Mesenchymal stem cell (in vitro differentiated cells and primary cell): ENCODE measurements around the gene NCR2.

Experiments used
- DNase-seq: peaks from one replicate; pipeline ENCODE4 v3.0.0-alpha.2; 2013
- H2AFZ ChIP-seq: one replicate; pipeline ENCODE4 v1.6.1; 2013; ENCODE audit warnings: low read depth, mild to moderate bottlenecking, control low read depth, inconsistent platforms, low read length, moderate library complexity
- H2AK5ac ChIP-seq: 2 replicates; pipeline ENCODE4 v1.6.1; 2013; ENCODE audit warnings: low read length, moderate library complexity, mild to moderate bottlenecking, inconsistent platforms; ENCODE audit not compliant: severe bottlenecking
- H2BK120ac ChIP-seq: one replicate; pipeline ENCODE4 v1.6.1; 2013; ENCODE audit warnings: low read depth, mild to moderate bottlenecking, inconsistent platforms, low read length, moderate library complexity
- H2BK12ac ChIP-seq, 2 experiments: one replicate each; pipeline ENCODE4 v1.6.1; 2013; ENCODE audit warnings: inconsistent platforms in 2 of 2, low read length in 2 of 2, mild to moderate bottlenecking in 2 of 2, moderate library complexity in 2 of 2, control low read depth in 1 of 2
- H2BK15ac ChIP-seq: one replicate; pipeline ENCODE4 v1.6.1; 2013; ENCODE audit warnings: mild to moderate bottlenecking, low read depth, inconsistent platforms; ENCODE audit not compliant: poor library complexity, severe bottlenecking
- H2BK5ac ChIP-seq: 2 replicates; pipeline ENCODE4 v1.6.1; 2013; ENCODE audit warnings: low read depth, mild to moderate bottlenecking, low read length, control low read depth, inconsistent platforms; ENCODE audit not compliant: poor library complexity, severe bottlenecking
- H3K14ac ChIP-seq, 2 experiments: one replicate each; pipeline ENCODE4 v1.6.1; 2013; ENCODE audit warnings: inconsistent platforms in 2 of 2, low read length in 2 of 2, control low read depth in 1 of 2, mild to moderate bottlenecking in 1 of 2, moderate library complexity in 1 of 2
- H3K18ac ChIP-seq, 2 experiments: one replicate each; pipeline ENCODE4 v1.6.1; 2013; ENCODE audit warnings: inconsistent platforms in 2 of 2, low read length in 2 of 2, control low read depth in 1 of 2, low read depth in 1 of 2, mild to moderate bottlenecking in 1 of 2
- H3K23ac ChIP-seq, 2 experiments: one replicate each; pipeline ENCODE4 v1.6.1; 2013; ENCODE audit warnings: inconsistent platforms in 2 of 2, low read length in 2 of 2, mild to moderate bottlenecking in 2 of 2, moderate library complexity in 2 of 2, control low read depth in 1 of 2
- H3K27ac ChIP-seq: 2 replicates; pipeline ENCODE4 v1.5.1; 2013; ENCODE audit warnings: mild to moderate bottlenecking, moderate library complexity, low read length, control low read depth, inconsistent platforms; ENCODE audit not compliant: poor library complexity, severe bottlenecking
- H3K27me3 ChIP-seq, 2 experiments: 2 replicates each; pipeline versions ENCODE4 v1.6.1 to v1.7.0; 2013; ENCODE audit warnings: low read length in 2 of 2, mild to moderate bottlenecking in 2 of 2, moderate library complexity in 2 of 2, control low read depth in 1 of 2, inconsistent platforms in 1 of 2; ENCODE audit not compliant: control insufficient read depth in 1 of 2, insufficient read depth in 1 of 2
- H3K36me3 ChIP-seq, 2 experiments: 2 replicates each; pipeline versions ENCODE4 v1.6.1 to v1.7.0; 2013; ENCODE audit warnings: low read length in 2 of 2, control low read depth in 1 of 2, inconsistent platforms in 1 of 2, low read depth in 1 of 2, mild to moderate bottlenecking in 1 of 2; ENCODE audit not compliant: insufficient read depth in 2 of 2, control insufficient read depth in 1 of 2
- H3K4ac ChIP-seq, 2 experiments: one replicate each; pipeline ENCODE4 v1.6.1; 2013; ENCODE audit warnings: inconsistent platforms in 2 of 2, low read length in 2 of 2, mild to moderate bottlenecking in 2 of 2, moderate library complexity in 2 of 2, control low read depth in 1 of 2, low read depth in 1 of 2
- H3K4me1 ChIP-seq: 2 replicates; pipeline ENCODE4 v1.6.1; 2013; ENCODE audit warnings: low read depth, low read length, control low read depth; ENCODE audit not compliant: control insufficient read depth, insufficient read depth
- H3K4me2 ChIP-seq: 2 replicates; pipeline ENCODE4 v1.6.1; 2013; ENCODE audit warnings: low read length, mild to moderate bottlenecking, inconsistent platforms; ENCODE audit not compliant: poor library complexity, severe bottlenecking
- H3K4me3 ChIP-seq, 2 experiments: 2 replicates each; pipeline versions ENCODE4 v1.5.1 to v1.7.0; 2013; ENCODE audit warnings: low read length in 2 of 2, mild to moderate bottlenecking in 2 of 2, control low read depth in 1 of 2, low read depth in 1 of 2; ENCODE audit not compliant: insufficient read depth in 1 of 2
- H3K79me1 ChIP-seq: replicated peaks from 2 replicates; pipeline ENCODE4 v1.6.1; 2013; ENCODE audit warnings: mild to moderate bottlenecking, control low read depth, low read length, inconsistent platforms; ENCODE audit not compliant: poor library complexity, severe bottlenecking
- H3K9ac ChIP-seq: 2 replicates; pipeline ENCODE4 v1.7.0; 2013; ENCODE audit warnings: mild to moderate bottlenecking, low read length, moderate library complexity
- H3K9me3 ChIP-seq: 2 replicates; pipeline ENCODE4 v1.7.0; 2013; ENCODE audit warnings: mild to moderate bottlenecking, low read length; ENCODE audit not compliant: control insufficient read depth
- H4K8ac ChIP-seq: one replicate; pipeline ENCODE4 v1.6.1; 2013; ENCODE audit warnings: inconsistent platforms, mild to moderate bottlenecking, low read length, moderate library complexity
- H4K91ac ChIP-seq: one replicate; pipeline ENCODE4 v1.6.1; 2013; ENCODE audit warnings: mild to moderate bottlenecking, low read length, inconsistent platforms
- WGBS: methylation state at CpG from one replicate; pipeline ENCODE4 v1.1.7; 2013; ENCODE audit warnings: mixed read lengths; 5-methylcytosine and 5-hydroxymethylcytosine counted together

NCR2 gene

DNA sequence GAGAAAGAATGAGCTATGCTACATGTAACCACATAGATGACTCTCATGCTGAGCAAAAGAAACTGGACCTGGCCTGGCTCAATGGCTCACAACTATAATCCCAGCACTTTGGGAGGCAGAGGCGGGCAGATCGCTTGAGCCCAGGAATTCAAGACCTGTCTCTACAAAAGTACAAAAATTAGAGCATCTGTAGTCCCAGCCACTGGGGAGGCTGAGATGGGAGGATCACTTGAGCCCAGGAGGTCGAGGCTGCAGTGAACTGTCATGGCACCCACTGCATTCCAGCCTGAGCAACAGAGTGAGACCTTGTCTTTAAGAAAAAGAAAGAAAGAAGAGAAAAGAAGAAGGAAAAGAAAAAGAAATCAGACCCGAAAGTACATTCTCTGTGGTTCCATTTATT lies 41.7 kb downstream of the NCR2 start:
- no peak overlapping the region for H4K91ac ChIP-seq
- DNase-seq = no peak
- 21% methylated on average over 1 of the region's 4 CpGs for WGBS
- peaks cover 77 to 91% of the 10 kb centered on the region in 2 experiments for H3K27me3 ChIP-seq
- H3K9ac ChIP-seq = no peak overlapping the region
- no peaks in the 10 kb centered on the region for H3K9me3 ChIP-seq
- no peak overlapping the region for H3K4ac ChIP-seq
- H3K4me2 ChIP-seq = no peak overlapping the region
- H2BK15ac ChIP-seq = no peak overlapping the region
- H2AFZ ChIP-seq = no peak overlapping the region
- H3K4me1 ChIP-seq = peaks cover 32% of the 10 kb centered on the region
- H3K79me1 ChIP-seq = no peaks in the 10 kb centered on the region
- H2BK12ac ChIP-seq = no peak overlapping the region
- no peak overlapping the region for H3K4me3 ChIP-seq
- no peak overlapping the region for H3K18ac ChIP-seq
- no peak overlapping the region for H3K23ac ChIP-seq
- H3K27ac ChIP-seq = no peak overlapping the region
- no peak overlapping the region for H4K8ac ChIP-seq
- H2BK120ac ChIP-seq = no peak overlapping the region
- no peaks in the 10 kb centered on the region for H3K36me3 ChIP-seq
- no peak overlapping the region for H2AK5ac ChIP-seq
- H3K14ac ChIP-seq = no peak overlapping the region
- H2BK5ac ChIP-seq = no peak overlapping the region

DNA sequence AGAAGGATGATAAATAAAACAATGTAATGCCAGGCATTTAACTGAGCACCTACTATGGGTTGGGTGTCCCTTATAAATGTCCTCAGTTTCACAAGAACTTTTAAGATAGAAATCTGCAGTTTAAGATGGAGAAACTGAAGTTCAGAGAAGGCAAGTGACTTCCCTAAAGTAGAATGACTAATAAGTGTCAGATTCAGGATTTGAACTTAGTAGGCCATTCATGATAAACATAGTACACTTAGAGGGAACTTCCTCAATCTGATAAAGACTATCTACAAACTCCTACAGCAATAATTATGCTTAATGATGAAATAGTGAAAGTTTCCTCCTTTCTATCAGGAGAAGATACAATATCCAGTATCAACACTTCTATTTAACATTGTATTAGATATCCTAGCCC lies 43.9 kb downstream of the NCR2 start:
- Histone ChIP-seq H3K27me3 (peaks cover 74 to 87% of the 10 kb centered on the region in 2 experiments), H2BK120ac (no peak overlapping the region), H4K8ac (no peak overlapping the region), H3K9ac (no peak overlapping the region), H3K36me3 (no peaks in the 10 kb centered on the region), H3K14ac (no peak overlapping the region), H3K18ac (no peak overlapping the region), H3K4ac (no peak overlapping the region), H3K27ac (no peak overlapping the region), H3K79me1 (no peaks in the 10 kb centered on the region), H3K4me3 (no peak overlapping the region), H2BK12ac (no peak overlapping the region), H3K4me2 (no peak overlapping the region), H2AK5ac (no peak overlapping the region), H2BK15ac (no peak overlapping the region), H3K23ac (no peak overlapping the region), H2BK5ac (no peak overlapping the region), H2AFZ (no peak overlapping the region), H4K91ac (no peak overlapping the region), H3K4me1 (peaks cover 9% of the 10 kb centered on the region), H3K9me3 (no peaks in the 10 kb centered on the region)
- DNase-seq = no peak

DNA sequence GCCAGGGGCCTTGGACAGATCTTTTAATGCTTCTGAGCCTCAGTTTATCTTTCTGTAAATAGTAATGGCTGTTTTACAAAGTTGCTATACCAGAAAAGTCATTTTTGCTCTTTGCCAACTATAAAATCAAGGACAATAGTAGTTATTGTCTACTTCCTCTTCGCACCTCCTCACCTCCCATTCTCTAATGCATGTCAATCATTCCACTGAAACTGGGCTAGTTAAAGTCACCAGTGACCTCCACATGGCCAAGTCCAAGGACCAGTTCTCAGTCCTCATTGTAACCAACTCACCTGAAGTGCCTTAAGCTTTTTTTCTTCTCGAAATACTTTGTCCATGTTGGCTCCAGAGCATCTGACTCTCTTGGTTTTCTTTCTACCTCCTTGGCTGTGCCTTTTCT lies 51.2 kb downstream of the NCR2 start:
- H3K4me2 ChIP-seq = no peak overlapping the region
- H2BK15ac ChIP-seq = no peak overlapping the region
- H2AFZ ChIP-seq = no peak overlapping the region
- no peak overlapping the region for H2BK120ac ChIP-seq
- no peak overlapping the region for H3K4ac ChIP-seq
- H3K4me3 ChIP-seq = no peak overlapping the region
- H3K9ac ChIP-seq = no peak overlapping the region
- WGBS = 60% methylated on average over 2 of the region's 2 CpGs
- H4K91ac ChIP-seq = no peak overlapping the region
- no peak overlapping the region for H3K14ac ChIP-seq
- no peak overlapping the region for H2BK12ac ChIP-seq
- no peak overlapping the region for H4K8ac ChIP-seq
- no peak overlapping the region for H3K27ac ChIP-seq
- H2AK5ac ChIP-seq = no peak overlapping the region
- H3K27me3 ChIP-seq = peaks cover 68% of the 10 kb centered on the region in 2 experiments
- no peak overlapping the region for H3K18ac ChIP-seq
- no peak overlapping the region for H2BK5ac ChIP-seq
- DNase-seq = no peak
- no peaks in the 10 kb centered on the region for H3K9me3 ChIP-seq
- no peaks in the 10 kb centered on the region for H3K36me3 ChIP-seq
- no peaks in the 10 kb centered on the region for H3K4me1 ChIP-seq
- no peaks in the 10 kb centered on the region for H3K79me1 ChIP-seq
- H3K23ac ChIP-seq = no peak overlapping the region

DNA sequence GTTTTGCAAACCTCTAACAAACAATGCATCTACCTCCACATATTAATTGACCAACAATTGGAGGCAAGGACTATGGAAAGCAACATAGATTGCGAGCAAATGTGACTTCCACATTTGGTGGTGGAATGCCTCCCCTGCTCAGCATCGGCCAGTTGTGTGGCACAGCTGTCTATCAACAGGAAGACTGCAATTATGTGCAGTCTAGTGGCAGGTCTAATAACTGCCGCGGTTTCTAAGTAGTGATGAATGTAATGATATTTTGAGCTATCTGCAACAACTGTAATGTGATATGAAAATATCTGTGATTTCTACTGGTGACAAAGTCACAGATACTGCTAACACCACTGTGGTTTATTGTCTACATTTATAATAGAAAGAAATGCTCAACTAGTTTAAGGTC lies 56.8 kb downstream of the NCR2 start:
- H3K4me3 ChIP-seq = no peak overlapping the region
- no peak overlapping the region for H3K14ac ChIP-seq
- H4K91ac ChIP-seq = no peak overlapping the region
- H3K27me3 ChIP-seq = peaks cover 35 to 53% of the 10 kb centered on the region in 2 experiments
- H3K9ac ChIP-seq = no peak overlapping the region
- H2AK5ac ChIP-seq = no peak overlapping the region
- 91% methylated on average over 4 of the region's 4 CpGs for WGBS
- no peak overlapping the region for H3K23ac ChIP-seq
- H3K4me2 ChIP-seq = no peak overlapping the region
- H3K18ac ChIP-seq = no peak overlapping the region
- H3K79me1 ChIP-seq = no peaks in the 10 kb centered on the region
- H4K8ac ChIP-seq = no peak overlapping the region
- H3K27ac ChIP-seq = no peak overlapping the region
- DNase-seq = no peak
- H3K4ac ChIP-seq = no peak overlapping the region
- H2BK15ac ChIP-seq = no peak overlapping the region
- no peak overlapping the region for H2BK5ac ChIP-seq
- H2BK120ac ChIP-seq = no peak overlapping the region
- no peak overlapping the region for H2AFZ ChIP-seq
- no peaks in the 10 kb centered on the region for H3K4me1 ChIP-seq
- H3K9me3 ChIP-seq = peaks cover 17% of the 10 kb centered on the region
- no peak overlapping the region for H2BK12ac ChIP-seq
- H3K36me3 ChIP-seq = no peaks in the 10 kb centered on the region
